Right ventricle myocardium inferior (tissue), 1 donor: ENCODE data around the gene CARD10. TPM values are rescaled to one million over a fixed set of nuclear protein-coding genes. Genes with fewer than 3 reads are reported as not detected.
"Not testable (repeated sequence)": the region's sequence is repeated elsewhere in the genome, so short reads cannot be mapped to it uniquely, and the experiment has no call there.

Experiments used
- ATAC-seq: fragments of 200-7000 bp; cut with Tn5 transposase; one replicate; pipeline ENCODE4 v1.9.1; 2020; ENCODE audit warnings: mild to moderate bottlenecking, moderate library complexity
- DNase-seq: peaks from one replicate; pipeline ENCODE4 v3.0.0; 2021; ENCODE audit errors: missing footprints
- intact Hi-C: fragments of 100-400 bp; cut with DNase I; formaldehyde crosslinking; loops from one replicate; pipeline ENCODE4 v1.11.0; 2022
- total RNA-seq: library from RNA; stranded (reverse); fragmentation: NEBNext Ultra II Directional; extraction: Animal tissue kit (Norgen Biotek cat#: 25700); gene quantifications from one replicate; pipeline ENCODE4 v1.2.1, GENCODE V29; 2021
- donor health status: DM: no; HTN: yes; CAD: no; lungs with severe emphysema.

Gene CARD10
- total RNA-seq, 1 donor from 2014 or later = 10.3 TPM

DNA sequence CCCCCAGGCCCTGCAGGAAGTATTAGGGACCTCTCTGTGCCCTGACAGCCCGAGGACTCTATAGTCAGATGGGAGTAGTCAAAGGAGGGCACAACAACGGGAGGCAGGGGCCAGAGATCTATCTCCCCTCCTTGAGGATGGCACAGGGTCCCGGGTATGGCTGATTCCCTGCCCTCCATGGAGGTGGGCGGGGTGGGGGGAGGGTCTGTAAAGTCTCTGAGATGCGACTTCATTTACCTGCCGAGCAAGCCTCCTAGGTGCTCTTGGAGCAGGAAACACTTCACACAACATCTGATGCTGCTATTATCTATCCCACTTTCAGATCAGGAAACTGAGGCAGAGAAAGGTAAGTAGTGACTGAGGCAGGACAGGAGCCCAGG lies 40.3 kb upstream of the CARD10 start:
- DNase-seq (no peak), ATAC-seq (no peak)
- intact Hi-C loops = no loop called here

DNA sequence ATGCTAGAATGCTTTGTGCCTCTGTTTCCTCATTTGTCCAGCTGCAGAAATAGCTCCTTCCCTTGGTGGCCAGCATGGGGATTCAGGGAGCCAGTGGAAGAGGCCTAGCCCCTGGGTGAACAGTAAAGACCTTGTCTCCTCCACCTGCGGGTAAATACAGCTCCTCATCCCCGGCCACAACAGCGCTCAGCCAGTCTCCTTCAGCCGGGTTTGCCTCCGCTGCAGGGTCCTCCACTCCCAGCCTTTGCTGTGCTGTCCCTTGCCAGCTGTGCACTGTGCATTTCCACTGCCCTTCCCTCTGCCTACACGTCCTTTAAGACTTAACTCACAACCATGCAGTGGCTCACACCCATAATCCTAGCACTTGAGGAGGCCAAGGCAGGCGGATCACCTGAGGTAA lies 39.6 kb upstream of the CARD10 start:
- ATAC-seq = no peak
- intact Hi-C loops = no loop called here

DNA sequence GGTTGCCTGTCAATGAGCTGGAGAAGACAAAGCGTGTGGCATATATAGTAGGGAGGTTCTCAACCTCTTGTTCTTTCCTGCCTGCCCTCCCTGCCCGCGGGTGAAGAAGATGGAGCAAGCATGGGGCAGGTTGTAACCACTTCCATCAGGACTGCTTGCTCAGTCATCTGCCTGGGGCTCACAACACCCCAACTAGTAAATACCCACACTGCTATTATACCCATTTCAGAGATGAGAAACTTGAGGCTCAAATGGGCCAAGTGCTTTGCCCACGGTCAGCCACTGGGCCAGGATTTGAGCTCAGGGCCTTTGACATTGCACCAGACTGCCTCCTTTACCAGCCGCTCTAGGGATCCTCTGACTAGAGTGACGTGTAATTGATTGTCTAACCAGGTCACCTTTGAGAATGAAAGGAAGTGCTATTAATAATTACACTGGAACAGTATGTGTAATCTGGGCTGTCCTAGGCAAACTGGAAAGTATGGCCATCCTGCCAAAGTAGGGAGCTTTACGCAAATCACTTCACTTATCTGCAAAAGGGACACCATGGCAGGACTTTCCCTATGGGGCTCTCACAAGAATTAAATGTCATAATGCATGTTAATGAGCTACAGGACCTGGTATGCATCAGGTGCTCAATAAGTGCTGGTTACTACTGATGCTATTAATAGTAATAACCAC lies 38.2 kb upstream of the CARD10 start:
- ATAC-seq = no peak
- no peak for DNase-seq
- intact Hi-C loops = no loop called here

More for the DNA sequence above, 39.6 kb upstream of the CARD10 start:
- no peak for DNase-seq

DNA sequence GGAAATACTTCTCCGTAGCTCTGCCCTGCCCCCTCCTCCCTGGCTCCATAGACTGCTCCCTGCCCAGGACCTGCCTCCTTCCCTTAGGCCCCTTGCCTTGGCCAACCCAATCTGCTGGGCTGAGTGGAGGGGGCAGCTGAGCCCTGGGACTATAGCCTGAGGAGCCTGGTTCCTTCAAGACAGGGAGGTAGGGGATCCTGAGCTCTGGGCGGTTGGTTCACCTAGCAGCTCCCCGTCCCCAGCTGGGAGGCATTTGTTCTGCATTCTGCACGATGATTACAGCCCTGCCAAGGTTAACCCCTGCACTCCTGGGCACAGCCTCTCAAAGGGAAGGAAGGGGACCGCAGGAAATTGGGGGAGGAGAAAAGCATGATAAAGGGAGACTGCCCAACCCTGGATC lies 37.5 kb upstream of the CARD10 start:
- no peak for ATAC-seq
- no peak for DNase-seq
- intact Hi-C loops = no loop called here

DNA sequence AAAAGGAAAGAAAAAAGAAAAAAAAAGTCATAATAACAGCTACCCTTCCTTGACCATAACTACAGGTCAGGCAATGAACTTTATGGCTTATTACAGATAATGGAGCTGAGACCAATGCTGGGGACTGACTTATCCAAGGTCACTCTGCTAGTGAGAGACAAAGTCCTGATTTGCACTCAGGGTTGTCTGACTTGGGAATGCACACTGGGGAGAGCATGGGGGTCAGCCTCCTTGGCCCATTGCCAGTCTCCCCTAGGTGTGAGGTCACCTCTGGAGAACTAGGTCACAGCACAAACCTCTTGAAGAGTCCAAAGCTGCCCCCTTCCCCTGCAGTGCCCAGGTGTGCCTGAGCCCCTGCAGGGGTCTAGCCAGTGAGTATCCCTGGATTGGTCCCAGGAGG lies 35.8 kb upstream of the CARD10 start:
- no peak for DNase-seq
- ATAC-seq = no peak

DNA sequence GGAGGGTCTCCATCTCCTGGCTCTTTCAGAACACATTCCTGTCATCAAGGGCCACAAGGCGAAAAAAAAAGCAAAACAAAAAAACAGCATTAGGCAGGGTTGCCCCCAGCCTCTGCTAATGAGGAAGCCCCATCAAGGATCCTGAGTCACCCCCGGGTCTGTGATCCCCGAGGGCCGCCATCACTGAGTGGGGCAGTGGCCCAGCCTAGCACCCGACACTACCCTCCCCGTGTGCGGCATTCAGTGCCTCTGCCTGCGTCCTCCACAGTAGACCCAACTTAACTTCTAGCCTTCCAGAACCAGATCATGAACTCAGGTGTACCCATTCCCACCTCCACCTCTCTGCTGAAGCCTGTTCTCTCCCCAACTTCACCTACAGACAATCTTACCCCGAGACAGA lies 34.5 kb upstream of the CARD10 start:
- ATAC-seq (no peak), DNase-seq (no peak)
- intact Hi-C loops = no loop called here

More for the DNA sequence above, 35.8 kb upstream of the CARD10 start:
- intact Hi-C loops = no loop called here

DNA sequence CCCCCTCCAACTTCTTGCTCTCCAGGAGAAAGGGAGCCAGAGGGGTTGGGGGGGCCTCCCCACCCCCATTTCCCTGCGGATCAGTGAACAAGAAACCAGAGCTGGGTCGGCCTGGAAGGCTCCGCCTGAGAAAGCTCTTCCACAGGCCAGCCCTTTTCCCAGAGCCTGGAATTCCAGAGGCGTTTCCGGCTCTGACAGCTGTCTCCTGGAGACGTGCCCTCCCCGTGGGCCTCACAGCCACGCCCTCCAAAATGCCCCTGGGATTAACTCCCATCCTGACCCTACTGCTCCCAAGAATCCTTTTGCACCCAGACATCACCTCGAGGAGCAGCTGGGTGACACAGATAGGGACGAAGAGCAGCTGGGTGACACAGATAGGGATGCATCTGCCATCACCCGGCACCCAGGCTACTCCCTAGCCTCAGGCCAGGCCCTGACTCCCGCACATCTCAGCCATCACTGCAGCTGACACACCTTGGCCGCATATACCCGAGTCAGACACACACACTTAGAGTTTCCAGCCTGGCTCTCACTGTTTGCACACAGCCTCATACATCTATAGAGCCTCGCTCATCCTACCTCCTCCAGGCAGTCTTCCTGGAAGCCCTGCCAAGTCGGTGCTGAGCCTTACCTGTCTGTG lies 33.4 kb upstream of the CARD10 start:
- DNase-seq (no peak), ATAC-seq (peak; percentile 65)
- intact Hi-C loops = no loop called here

DNA sequence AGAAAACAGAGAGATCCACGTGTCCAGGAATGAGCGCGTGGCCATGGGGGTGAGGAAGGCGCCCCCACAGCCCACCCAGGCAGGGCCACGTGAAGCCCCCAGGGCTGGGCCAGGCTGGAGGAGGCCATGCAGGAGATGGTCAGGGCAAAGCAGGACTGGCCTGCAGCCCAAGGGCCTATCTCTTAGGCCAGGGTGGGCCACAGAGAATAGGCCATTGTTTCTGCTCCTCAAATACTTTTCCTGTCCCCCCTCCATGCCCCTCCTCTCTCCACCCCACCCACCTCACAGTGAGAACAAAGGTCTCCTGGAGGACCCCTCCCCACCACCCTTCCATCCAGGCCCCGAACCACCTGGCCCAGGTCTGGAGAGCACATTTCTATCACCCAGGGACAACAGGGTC lies 32.8 kb upstream of the CARD10 start:
- intact Hi-C loops = no loop called here
- ATAC-seq = no peak
- DNase-seq = no peak

DNA sequence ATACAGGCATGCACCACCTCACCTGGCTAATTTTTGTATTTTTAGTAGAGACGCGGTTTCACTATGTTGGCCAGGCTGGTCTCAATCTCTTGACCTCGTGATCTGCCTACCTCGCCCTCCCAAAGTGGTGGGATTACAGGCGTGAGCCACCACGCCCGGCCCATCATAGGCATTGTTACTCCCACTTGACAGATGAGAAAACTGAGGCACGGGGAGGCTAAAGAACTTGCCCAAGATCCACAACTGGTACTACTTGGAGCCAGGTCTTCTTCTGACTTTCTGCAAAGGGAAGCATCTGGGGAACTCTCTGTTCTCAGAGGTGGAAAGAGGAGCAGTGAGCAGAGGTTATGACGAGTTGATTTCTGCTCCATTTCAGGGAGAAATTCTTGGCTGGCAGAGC lies 31.7 kb upstream of the CARD10 start:
- DNase-seq, intact Hi-C loops, ATAC-seq: not testable (repeated sequence)

DNA sequence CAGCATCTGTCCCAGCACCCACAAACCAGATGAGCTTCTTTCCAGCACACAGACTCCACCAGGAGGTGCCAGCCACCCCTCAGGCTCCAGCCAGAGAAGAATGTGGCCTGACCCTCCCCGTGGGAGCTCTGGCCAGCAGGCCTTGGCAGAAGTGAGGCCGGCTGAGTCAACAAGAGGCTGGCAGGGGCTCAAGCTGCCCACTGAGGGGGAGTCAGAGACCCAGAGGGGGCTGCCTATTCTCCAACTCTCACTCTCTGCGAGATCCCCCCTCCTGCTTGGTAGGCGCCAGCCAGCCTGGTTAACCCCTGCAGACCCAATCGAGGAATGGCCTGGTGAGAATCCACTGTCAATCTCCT lies 30.5 kb upstream of the CARD10 start:
- intact Hi-C loops = no loop called here
- ATAC-seq (no peak), DNase-seq (no peak)

DNA sequence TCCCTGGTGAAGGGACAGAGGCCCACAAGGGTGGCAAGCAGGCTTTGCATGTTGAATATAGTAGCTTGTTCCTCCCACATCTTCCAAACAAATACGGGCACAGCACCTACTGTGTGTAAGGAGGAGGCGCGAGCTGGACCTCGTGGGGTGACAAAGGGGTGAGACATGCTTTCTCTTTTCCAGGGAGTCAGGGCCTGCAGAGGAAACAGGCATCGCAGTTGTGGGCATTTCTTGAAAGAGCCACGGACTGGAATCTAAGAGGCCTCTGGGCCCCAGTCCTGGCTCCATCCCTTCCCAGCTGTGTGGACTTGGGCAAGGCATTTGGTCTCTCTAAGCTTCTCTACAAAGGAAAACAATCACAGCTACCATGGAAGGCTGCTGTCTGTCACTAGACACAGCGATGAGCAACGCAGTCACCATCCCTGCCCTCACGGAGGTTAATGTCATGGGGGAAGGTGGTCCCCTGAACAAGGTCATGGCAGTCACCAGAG lies 28.1 kb upstream of the CARD10 start:
- ATAC-seq (no peak), DNase-seq (no peak)
- intact Hi-C loops = no loop called here

DNA sequence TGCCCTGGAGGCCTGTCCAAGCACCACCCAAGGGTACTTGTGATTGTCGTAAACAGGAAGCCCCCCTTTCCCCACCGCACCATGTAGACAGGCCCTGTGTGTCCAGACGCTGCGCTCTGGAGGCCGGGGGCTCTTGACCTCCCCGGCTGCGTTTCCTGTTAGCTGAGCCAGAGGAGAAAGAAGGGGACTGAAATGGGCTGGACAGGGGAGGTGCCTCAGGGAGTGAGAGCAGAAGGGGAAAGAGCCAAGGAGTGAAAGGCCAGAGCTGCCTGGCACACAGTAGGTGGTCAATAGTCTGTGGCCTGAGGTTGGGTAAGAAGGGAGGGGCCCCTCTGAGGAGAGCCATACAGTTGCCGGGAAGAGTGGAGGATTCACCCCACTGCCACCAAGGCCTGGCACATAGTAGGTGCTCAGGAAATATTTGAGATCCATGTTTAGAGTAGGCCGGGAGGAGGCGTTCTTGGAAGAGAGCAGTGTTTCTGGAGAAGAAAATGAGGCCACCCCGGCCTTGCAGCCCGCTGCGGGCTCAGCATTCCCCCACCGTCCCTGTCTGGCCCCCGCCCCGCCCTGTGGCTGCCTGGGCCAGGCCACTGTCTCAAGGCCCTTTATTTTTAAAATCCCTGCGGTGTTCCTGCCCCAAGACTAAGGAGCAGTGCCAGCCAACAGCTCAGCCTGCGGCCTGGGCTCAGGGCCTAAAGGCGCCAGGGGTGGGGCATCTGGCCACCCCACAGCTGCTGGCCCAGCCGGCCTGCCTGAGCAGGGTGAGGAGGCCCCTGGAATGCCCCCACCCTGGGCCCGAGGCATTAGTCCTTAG lies 27.4 kb upstream of the CARD10 start:
- ATAC-seq (peak; percentile 67), DNase-seq (peak; percentile 82)
- intact Hi-C loops = loop anchor here (1.0 kb wide), 1 partner anchor 14 kb away; the partner anchor contains the start of gene CDC42EP1

DNA sequence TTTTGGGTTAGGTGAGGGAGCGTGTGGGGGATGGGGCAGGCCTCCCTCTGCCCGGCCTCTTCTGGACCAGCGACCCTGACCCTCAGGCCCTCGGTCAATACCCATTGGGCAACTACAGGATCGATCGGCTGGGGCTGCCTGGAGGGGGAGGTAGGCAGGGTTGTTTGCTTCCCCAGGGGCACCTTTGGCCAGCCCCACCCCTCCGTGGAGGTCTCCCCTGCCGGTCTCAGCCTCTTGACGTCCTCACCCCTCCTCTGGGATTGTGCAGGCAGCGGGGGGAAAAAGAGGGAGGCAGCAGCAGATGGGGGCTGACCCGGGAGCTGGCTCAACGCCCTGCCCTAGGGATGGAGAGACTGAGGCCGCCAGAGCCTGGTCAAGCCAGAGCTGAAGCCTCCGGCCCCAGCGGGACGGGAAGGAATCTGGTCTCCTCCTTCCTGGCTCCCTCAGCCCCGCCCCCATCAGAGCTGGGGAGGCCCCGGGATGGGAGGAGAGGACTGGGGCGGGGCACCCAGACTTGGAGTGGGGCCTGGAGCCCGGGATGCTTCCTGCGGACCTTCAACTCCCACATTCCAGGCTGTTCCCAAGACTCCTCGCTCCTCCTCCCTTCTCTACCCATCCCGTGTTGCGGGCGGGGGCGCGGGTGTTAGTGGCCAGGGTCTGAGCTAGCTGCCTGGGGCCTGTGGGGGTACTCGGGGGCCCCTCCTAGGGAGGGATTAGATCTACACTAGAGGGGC lies 26.7 kb upstream of the CARD10 start:
- DNase-seq (peak; percentile 95), ATAC-seq (peak; percentile 91)
- intact Hi-C loops = loop anchor here (1.0 kb wide), 2 partner anchors 14 to 21 kb away; partner anchors contain the start of gene CDC42EP1

DNA sequence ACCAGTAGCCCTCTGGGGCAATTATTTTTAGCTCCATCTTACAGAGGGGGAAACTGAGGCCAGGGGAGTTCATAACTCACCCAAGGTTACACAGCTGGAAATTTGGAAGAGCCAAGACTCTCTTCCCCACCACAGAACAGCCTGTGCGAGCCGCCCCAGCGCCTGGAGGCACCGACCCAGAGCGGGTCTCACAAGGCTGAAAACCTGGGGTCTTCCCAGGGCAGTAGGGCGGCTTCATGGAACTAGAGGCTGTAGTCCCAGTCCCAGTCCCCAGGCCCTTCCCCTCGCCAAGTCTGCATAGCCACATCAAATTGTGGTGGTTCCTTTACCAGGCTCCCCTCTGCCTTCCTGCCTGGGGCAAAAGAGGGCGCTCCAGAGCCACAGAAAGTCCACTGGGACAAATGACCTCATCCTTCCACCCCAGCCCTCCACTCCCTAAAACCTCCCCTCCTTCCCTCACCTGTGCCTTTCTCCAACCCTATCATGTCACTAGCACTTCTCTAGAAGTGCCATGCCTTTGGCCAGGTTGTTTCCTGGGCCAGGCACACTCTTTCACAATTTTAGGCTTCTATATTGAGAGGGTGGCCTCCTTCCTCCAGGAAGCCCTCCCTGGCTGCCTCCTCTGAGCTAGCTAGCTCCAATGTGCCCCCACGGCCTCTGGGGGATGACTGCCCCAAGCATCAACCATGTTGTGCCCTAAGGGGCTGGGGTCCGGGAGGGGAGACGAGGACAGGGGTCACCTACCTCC lies 25.9 kb upstream of the CARD10 start:
- intact Hi-C loops = loop anchor here (1.0 kb wide), 1 partner anchor 22 kb away; no protein-coding TSS in a partner anchor
- peak; percentile 40 for ATAC-seq

DNA sequence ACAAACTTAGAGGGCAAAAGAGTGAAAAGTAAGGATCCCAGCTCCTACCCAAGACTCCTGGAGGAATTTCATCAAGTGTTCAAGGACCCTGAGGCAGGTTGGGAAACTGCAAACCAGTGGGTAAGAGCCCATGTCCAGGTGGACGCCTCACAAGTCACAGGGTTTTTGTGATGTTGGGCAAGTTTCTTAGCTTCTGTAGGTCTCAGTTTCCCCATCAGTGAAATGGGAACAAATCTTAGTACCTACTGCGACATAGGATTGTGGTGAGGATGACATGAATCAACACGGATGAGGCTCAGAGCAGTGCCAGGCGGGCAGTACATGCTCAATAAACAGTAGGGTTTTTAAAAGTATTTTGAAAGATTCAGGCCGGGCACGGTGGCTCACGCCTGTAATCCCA lies 23.7 kb upstream of the CARD10 start:
- DNase-seq = no peak
- no peak for ATAC-seq
- intact Hi-C loops = no loop called here

More for the DNA sequence above, 25.9 kb upstream of the CARD10 start:
- DNase-seq = no peak

DNA sequence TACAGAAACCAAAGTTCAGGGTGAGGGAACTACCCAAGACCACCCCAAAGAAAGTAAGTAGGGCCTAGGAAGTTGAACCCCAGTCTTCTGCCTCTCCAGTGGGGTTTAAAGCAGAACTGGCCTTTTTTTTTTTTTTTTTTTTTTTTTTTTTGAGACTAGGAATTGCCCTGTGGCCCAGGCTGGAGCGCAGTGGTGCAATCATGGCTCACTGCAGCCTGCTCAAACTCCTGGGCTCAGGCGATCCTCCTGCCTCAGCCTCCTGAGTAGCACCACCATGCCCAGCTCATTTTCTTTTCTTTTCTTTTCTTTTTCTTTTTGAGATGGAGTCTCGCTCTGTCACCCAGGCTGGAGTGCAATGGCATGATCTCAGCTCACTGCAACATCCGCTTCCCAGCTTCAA lies 23.2 kb upstream of the CARD10 start:
- DNase-seq, ATAC-seq, intact Hi-C loops: not testable (repeated sequence)

DNA sequence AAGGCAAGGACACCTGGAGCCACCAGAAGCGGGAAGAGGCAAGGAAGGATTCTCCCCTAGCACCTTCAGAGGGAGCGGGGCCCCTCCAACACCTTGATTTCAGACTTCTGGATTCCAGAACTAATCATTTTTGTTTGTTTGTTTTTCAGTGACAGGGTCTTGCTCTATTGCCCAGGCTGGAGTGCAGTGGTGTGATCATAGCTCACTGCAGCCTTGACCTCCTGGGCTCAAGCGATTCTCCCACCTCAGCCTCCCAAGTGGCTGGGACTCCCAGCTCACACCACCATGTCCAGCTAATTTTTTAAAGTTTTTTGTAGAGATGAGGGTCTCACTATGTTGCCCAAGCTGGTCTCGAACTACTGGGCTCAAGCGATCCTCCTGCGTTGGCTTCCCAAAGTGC lies 20.6 kb upstream of the CARD10 start:
- intact Hi-C loops = loop anchor here (1.0 to 5.0 kb wide), 2 partner anchors 53 to 143 kb away; no protein-coding TSS in a partner anchor
- ATAC-seq, DNase-seq: not testable (repeated sequence)
